PC-9 (cell line): Measurements from ENCODE around the gene OR2A1. TPM values are rescaled to one million over a fixed set of nuclear protein-coding genes. Genes with fewer than 3 reads are reported as not detected.

Experiments
- total RNA-seq: library from RNA; stranded (reverse); gene quantifications from 2 replicates; pipeline ENCODE4 v1.2.3, GENCODE V29; 2021

Gene OR2A1
- total RNA-seq, 1 experiment from 2014 or later: not detected

Other genes with a start within 250 kb of the OR2A1 start
- gene OR2A25, start 242.6 kb upstream of the OR2A1 start, total RNA-seq: not detected in 2 replicates
- gene OR2A12, start 226.1 kb upstream of the OR2A1 start, total RNA-seq: not detected in 2 replicates
- gene OR2A2, start 202.8 kb upstream of the OR2A1 start, total RNA-seq: not detected in 2 replicates
- gene OR2A14, start 189.2 kb upstream of the OR2A1 start, total RNA-seq: not detected in 2 replicates
- gene CTAGE4, start 129.0 kb upstream of the OR2A1 start, total RNA-seq: 5.8 and 8.2 TPM in 2 replicates
- gene ARHGEF35, start 116.6 kb upstream of the OR2A1 start, total RNA-seq: 27.6 and 29.6 TPM in 2 replicates
- gene OR2A42, start 72.8 kb upstream of the OR2A1 start, total RNA-seq: not detected in 2 replicates
- 6.0 and 7.6 TPM in 2 replicates for gene OR2A7, start 47.6 kb upstream of the OR2A1 start, total RNA-seq
- 7.2 and 9.9 TPM in 2 replicates for gene CTAGE8, start 43.1 kb upstream of the OR2A1 start, total RNA-seq
- gene ARHGEF5, start 43.0 kb downstream of the OR2A1 start, total RNA-seq: 40.0 and 50.1 TPM in 2 replicates
- not detected in 2 replicates for gene NOBOX, start 91.3 kb downstream of the OR2A1 start, total RNA-seq